Spleen (tissue), 11 donors: Measurements from ENCODE around the gene ACTG1. TPM values are rescaled to one million over a fixed set of nuclear protein-coding genes. Genes with fewer than 3 reads are reported as not detected.

ENCODE experiments used
- DNase-seq: peaks from one replicate; pipeline ENCODE4 v3.0.0-alpha.2; 2020
- H3K27ac ChIP-seq, 8 donors: fragments of 200-600 bp; sonication (generic) in 7 of 8; 1 replicate in 4 of 8; 2 replicates in 4 of 8; pipeline versions ENCODE4 v1.5.0 to v1.8.0; 2016 to 2021; ENCODE audit warnings: inconsistent platforms in 4 of 8, mild to moderate bottlenecking in 4 of 8, moderate library complexity in 1 of 8
- H3K27me3 ChIP-seq, 7 donors: fragments of 200-600 bp; sonication (generic) in 6 of 7; replicated peaks in 1 of 7; 1 replicate in 4 of 7; 2 replicates in 3 of 7; pipeline versions ENCODE4 v1.5.0 to v1.8.0; 2016 to 2021; ENCODE audit warnings: inconsistent platforms in 3 of 7, mild to moderate bottlenecking in 1 of 7
- H3K36me3 ChIP-seq, 6 donors: fragments of 200-600 bp; sonication (generic) in 5 of 6; 1 replicate in 4 of 6; 2 replicates in 2 of 6; pipeline versions ENCODE4 v1.5.0 to v1.8.0; 2016 to 2021; ENCODE audit warnings: inconsistent platforms in 2 of 6
- H3K4me1 ChIP-seq, 6 donors: fragments of 200-600 bp; sonication (generic) in 5 of 6; 1 replicate in 3 of 6; 2 replicates in 3 of 6; pipeline versions ENCODE4 v1.5.0 to v1.8.0; 2016 to 2021; ENCODE audit warnings: inconsistent platforms in 3 of 6
- H3K4me3 ChIP-seq, 8 donors: fragments of 200-600 bp; sonication (generic) in 7 of 8; 1 replicate in 4 of 8; 2 replicates in 4 of 8; pipeline versions ENCODE4 v1.5.0 to v1.8.0; 2016 to 2021; ENCODE audit warnings: inconsistent platforms in 4 of 8, mild to moderate bottlenecking in 4 of 8, moderate library complexity in 2 of 8
- H3K9me3 ChIP-seq, 8 donors: fragments of 200-600 bp; sonication (generic) in 7 of 8; 1 replicate in 4 of 8; 2 replicates in 4 of 8; pipeline versions ENCODE4 v1.5.0 to v1.8.0; 2016 to 2021; ENCODE audit warnings: inconsistent platforms in 4 of 8
- POLR2A ChIP-seq, 3 donors: fragments of 450-650 bp; IDR thresholded peaks; one replicate each; pipeline ENCODE4 v1.5.1; 2017; ENCODE audit warnings: antibody characterized with exemption in 3 of 3, mild to moderate bottlenecking in 1 of 3
- POLR2AphosphoS5 ChIP-seq, 3 donors: sonication (generic); formaldehyde crosslinking; IDR thresholded peaks; one replicate each; pipeline ENCODE4 v1.5.1; 2017; ENCODE audit warnings: antibody characterized with exemption in 3 of 3
- WGBS, 5 donors: extraction: QIAGEN DNeasy Blood & Tissue Kit in 3 of 5; methylation state at CpG; one replicate each; pipeline versions ENCODE4 v1.1.5 to v1.1.7; 2013 to 2018; 5-methylcytosine and 5-hydroxymethylcytosine counted together
- intact Hi-C: fragments of 100-400 bp; cut with DNase I; formaldehyde crosslinking; loops from one replicate; pipeline ENCODE4 v1.15.0; 2023; ENCODE audit warnings: low total_unique reads
- polyA plus RNA-seq, 3 donors: library from polyadenylated mRNA; stranded (reverse); fragments of 200-250 nt; gene quantifications; one replicate each; pipeline ENCODE4 v1.2.1, GENCODE V29; 2013
- total RNA-seq, 7 donors: library from RNA; depleted of rRNA in 3 of 7; stranded (reverse); fragments of >200 nt in 3 of 7; fragmentation: NEBNext Ultra II Directional in 4 of 7; extraction: Animal tissue kit (Norgen Biotek cat#: 25700) in 4 of 7; gene quantifications; one replicate each; pipeline versions ENCODE4 v1.1.0 to v1.2.1, GENCODE V29; 2016 to 2021
- TF ChIP-seq, protein P1 (sequence below), 11 experiments: fragments of 200-600 bp in 7 of 11; fragments of 450-650 bp in 4 of 11; sonication (generic) in 4 of 11; IDR thresholded peaks in 8 of 11; conservative IDR thresholded peaks in 3 of 11; 1 replicate in 7 of 11; 2 replicates in 4 of 11; pipeline versions ENCODE4 v1.4.0 to v1.8.0; 2016 to 2021; ENCODE audit warnings: antibody characterized with exemption in 11 of 11, inconsistent platforms in 4 of 11, mild to moderate bottlenecking in 1 of 11
- donor health status: healthy with polysubstance abuse.
- donor health status: DM: no; HTN: no; CAD: no; lungs with moderate emphysema.
- donor health status: DM: no; HTN: no; CAD: no.
- donor health status: Bipolar disorder and iron deficiency.
- donor health status: healthy.
- donor health status: DM: no; HTN: no; CAD: no.
- donor health status: DM: yes; HTN: yes; CAD: no.

ACTG1 gene
- total and polyA plus RNA-seq, 10 donors: 1,119 to 6,270 (median 2,106) TPM

DNA sequence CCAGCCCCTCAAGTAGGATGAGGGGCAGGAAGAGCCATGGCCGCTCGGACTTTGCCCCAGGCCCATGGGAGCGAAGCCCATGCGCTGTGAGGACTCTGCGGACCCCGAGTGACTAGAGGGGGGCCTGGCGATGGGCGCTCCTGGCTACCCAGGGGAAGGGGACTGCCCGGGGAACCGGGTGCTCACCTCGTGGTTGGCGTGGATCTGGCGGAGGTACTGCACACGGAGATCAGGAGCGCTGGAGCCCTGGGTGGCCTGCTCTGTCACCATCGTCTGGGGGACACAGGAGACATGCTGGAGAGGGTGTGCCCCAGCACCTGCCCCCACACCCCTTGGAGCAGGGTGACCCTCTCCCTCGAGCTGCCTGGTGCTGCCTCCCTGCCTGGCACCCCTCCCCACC is 28.5 kb upstream of the ACTG1 start:
- no peak overlapping the region for H3K4me3 ChIP-seq
- H3K4me1 ChIP-seq: peaks cover 9 to 22% (median 18%) of the 10 kb centered on the region in 6 donors
- intact Hi-C loops: no loop called here
- peaks cover 0 to 81% (median 77%) of the 10 kb centered on the region in 6 donors for H3K36me3 ChIP-seq
- no peak overlapping the region for H3K27ac ChIP-seq
- DNase-seq: no peak
- TF ChIP-seq, protein P1, sequence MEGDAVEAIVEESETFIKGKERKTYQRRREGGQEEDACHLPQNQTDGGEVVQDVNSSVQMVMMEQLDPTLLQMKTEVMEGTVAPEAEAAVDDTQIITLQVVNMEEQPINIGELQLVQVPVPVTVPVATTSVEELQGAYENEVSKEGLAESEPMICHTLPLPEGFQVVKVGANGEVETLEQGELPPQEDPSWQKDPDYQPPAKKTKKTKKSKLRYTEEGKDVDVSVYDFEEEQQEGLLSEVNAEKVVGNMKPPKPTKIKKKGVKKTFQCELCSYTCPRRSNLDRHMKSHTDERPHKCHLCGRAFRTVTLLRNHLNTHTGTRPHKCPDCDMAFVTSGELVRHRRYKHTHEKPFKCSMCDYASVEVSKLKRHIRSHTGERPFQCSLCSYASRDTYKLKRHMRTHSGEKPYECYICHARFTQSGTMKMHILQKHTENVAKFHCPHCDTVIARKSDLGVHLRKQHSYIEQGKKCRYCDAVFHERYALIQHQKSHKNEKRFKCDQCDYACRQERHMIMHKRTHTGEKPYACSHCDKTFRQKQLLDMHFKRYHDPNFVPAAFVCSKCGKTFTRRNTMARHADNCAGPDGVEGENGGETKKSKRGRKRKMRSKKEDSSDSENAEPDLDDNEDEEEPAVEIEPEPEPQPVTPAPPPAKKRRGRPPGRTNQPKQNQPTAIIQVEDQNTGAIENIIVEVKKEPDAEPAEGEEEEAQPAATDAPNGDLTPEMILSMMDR (IDR thresholded peaks at IDR 0.05 in 8 of 11, conservative IDR thresholded peaks at IDR 0.05 in 3 of 11): no peak
- TF ChIP-seq POLR2AphosphoS5 (IDR thresholded peaks at IDR 0.05): no peak
- no peak for TF ChIP-seq POLR2A (IDR thresholded peaks at IDR 0.05)
- 92 to 98% (median 95%) methylated on average over 14 to 17 of the region's 17 CpGs for WGBS, 5 donors
- H3K9me3 ChIP-seq: no peaks in the 10 kb centered on the region
- peaks cover 0 to 23% (median 17%) of the 10 kb centered on the region in 7 donors for H3K27me3 ChIP-seq

DNA sequence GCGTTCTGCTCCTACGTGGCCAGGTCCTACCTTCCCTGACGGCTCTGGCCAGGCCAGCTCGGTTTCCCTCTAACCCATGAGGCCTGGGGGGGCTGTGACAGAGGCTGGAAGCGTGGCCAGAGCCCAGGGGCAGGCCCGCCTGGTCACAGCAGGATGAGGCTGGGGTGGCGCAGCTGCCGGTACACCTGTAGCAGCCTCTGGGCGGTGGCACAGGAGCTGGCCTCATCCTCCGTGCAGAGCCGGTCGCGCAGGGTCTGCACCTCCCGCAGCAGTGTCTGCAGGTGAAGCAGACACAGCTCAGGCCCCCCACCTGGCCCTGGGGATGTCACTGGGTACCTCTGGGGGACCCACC is 28.1 kb upstream of the ACTG1 start:
- intact Hi-C loops: no loop called here
- Histone ChIP-seq H3K4me3 (no peak overlapping the region), H3K27ac (no peak overlapping the region), H3K27me3 (peaks cover 0 to 28% (median 20%) of the 10 kb centered on the region in 7 donors), H3K36me3 (peaks cover 0 to 76% (median 73%) of the 10 kb centered on the region in 6 donors), H3K9me3 (no peaks in the 10 kb centered on the region), H3K4me1 (peaks cover 9 to 26% (median 20%) of the 10 kb centered on the region in 6 donors)
- no peak for DNase-seq
- TF ChIP-seq POLR2A (IDR thresholded peaks at IDR 0.05) (no peak), POLR2AphosphoS5 (IDR thresholded peaks at IDR 0.05) (peak in 1 of 3 donors; percentile 23)
- WGBS, 5 donors: 93 to 97% (median 96%) methylated on average over 6 to 14 of the region's 14 CpGs

DNA sequence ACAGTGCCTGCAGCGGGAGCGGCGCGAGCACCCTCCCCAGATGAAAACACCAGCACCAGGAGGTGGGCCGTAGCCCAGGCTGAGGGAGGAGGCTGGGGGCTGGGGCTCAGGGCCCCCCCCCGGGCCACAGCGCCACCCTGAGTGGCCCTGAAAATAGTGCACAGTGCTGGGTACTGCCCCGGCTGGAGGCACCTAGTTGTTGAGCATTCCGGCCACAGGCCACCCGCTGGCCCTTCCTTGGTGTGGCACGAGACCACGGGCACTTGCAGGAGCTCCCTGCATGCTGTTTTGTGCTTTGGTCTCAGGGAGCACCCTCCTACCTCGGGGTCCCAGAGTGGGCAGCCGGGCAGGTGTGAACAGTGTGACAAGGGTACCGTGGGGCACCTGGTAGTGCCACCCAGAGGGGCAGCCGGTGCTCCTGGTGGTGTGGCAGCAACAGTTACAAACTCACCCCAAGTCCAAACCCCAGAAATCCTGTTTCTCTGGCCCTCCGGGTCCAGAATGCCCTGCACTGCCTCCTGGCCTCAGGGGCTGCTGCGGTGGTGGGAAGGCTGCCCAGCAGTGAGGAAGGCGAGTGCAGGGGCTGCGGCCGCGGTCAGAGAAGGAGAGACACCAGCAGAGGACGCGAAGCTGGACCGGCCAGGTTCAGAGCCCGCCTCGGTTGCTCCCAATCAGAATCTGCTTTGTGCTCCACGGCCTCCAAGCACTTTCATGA is 27.5 kb upstream of the ACTG1 start:
- H3K4me3 ChIP-seq: no peak overlapping the region
- peaks cover 0 to 71% (median 67%) of the 10 kb centered on the region in 6 donors for H3K36me3 ChIP-seq
- TF ChIP-seq POLR2AphosphoS5 (IDR thresholded peaks at IDR 0.05) (peak in 1 of 3 donors; percentile 12), POLR2A (IDR thresholded peaks at IDR 0.05) (no peak)
- H3K9me3 ChIP-seq: no peaks in the 10 kb centered on the region
- no peak for DNase-seq
- 96 to 97% (median 96%) methylated on average over 18 to 28 of the region's 28 CpGs for WGBS, 5 donors
- no peak overlapping the region for H3K27ac ChIP-seq
- intact Hi-C loops: no loop called here
- peaks cover 0 to 30% (median 20%) of the 10 kb centered on the region in 7 donors for H3K27me3 ChIP-seq
- H3K4me1 ChIP-seq: peaks cover 9 to 26% (median 20%) of the 10 kb centered on the region in 6 donors

DNA sequence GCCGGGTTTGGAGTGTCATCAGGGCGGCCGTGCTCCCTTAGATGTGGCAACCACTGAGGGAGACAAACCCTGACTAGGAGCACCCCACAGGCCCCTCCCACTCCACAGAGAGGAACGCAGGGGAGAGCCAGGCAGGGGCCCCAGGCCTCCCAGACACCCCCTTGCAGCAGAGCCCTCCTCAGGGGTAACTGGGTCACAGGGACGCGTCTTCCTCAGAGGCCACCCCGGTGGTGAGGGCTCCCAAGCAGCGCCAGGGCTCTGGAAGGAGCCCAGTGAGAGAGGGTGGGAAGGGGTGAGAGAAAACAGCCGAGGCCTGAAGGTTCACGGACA is 26.9 kb upstream of the ACTG1 start:
- Histone ChIP-seq H3K27me3 (peaks cover 0 to 36% (median 25%) of the 10 kb centered on the region in 7 donors), H3K4me3 (no peak overlapping the region), H3K4me1 (peaks cover 9 to 26% (median 20%) of the 10 kb centered on the region in 6 donors), H3K36me3 (peaks cover 0 to 65% (median 61%) of the 10 kb centered on the region in 6 donors), H3K27ac (no peak overlapping the region), H3K9me3 (no peaks in the 10 kb centered on the region)
- no peak for DNase-seq
- 82 to 89% (median 87%) methylated on average over 6 to 10 of the region's 10 CpGs for whole genome bisulfite sequencing, 5 donors
- intact Hi-C loops: no loop called here
- TF ChIP-seq POLR2AphosphoS5 (IDR thresholded peaks at IDR 0.05) (no peak), POLR2A (IDR thresholded peaks at IDR 0.05) (no peak)
- TF ChIP-seq, protein P1 (IDR thresholded peaks at IDR 0.05 in 8 of 11, conservative IDR thresholded peaks at IDR 0.05 in 3 of 11): no peak
